Tibial nerve (tissue), 4 donors: ENCODE results near the gene ADGRG6.

Experiments
- CTCF ChIP-seq, 5 experiments: fragments of 200-600 bp in 3 of 5; fragments of 450-650 bp in 2 of 5; sonication (generic) in 3 of 5; IDR thresholded peaks; one replicate each; pipeline ENCODE4 v1.5.1; 2016 to 2019; ENCODE audit warnings: antibody characterized with exemption in 5 of 5, mild to moderate bottlenecking in 3 of 5, moderate library complexity in 2 of 5
- EP300 ChIP-seq, 2 donors: sonication (generic); formaldehyde crosslinking; IDR thresholded peaks; one replicate each; pipeline ENCODE4 v1.6.1; 2017; ENCODE audit warnings: antibody characterized with exemption in 2 of 2, mild to moderate bottlenecking in 1 of 2
- POLR2A ChIP-seq, 2 donors: fragments of 450-650 bp; IDR thresholded peaks; one replicate each; pipeline ENCODE4 v1.6.1; 2017; ENCODE audit warnings: antibody characterized with exemption in 2 of 2, mild to moderate bottlenecking in 2 of 2, moderate library complexity in 2 of 2

- TF ChIP-seq POLR2A (IDR thresholded peaks at IDR 0.05) (no peak), EP300 (IDR thresholded peaks at IDR 0.05) (no peak), CTCF (IDR thresholded peaks at IDR 0.05) (no peak)
Measured at GRCh38 chr6:142356884-142357225, 55.0 kb downstream of the ADGRG6 start.
